HepG2 (cell line): ENCODE data around the gene TENM3. TPM values are rescaled to one million over a fixed set of nuclear protein-coding genes. Genes with fewer than 3 reads are reported as not detected.

Experiments
- ATAC-seq: fragments of 200-7000 bp; cut with Tn5 transposase; 3 replicates; pipeline ENCODE4 v1.9.1; 2020; ENCODE audit warnings: mild to moderate bottlenecking, moderate library complexity
- BruUV-seq: library from RNA; stranded (reverse); fragments of 400-500 nt; replicated peaks from 2 replicates; lab custom pipeline; 2021; lab: Mats Ljungman, UMichigan
- CTCF ChIA-PET: fragments of 300-600 bp; formaldehyde crosslinking; extraction: SDS; loops from one replicate; lab custom pipeline; 2021; ENCODE audit warnings: low total read pairs, inconsistent platforms, low intra/inter-chr PET ratio; lab: Yijun Ruan, JAX
- POLR2A ChIA-PET: fragments of 350-600 bp; sonication (Branson Sonifier 250); formaldehyde crosslinking; loops from one replicate; lab custom pipeline; 2020; ENCODE audit warnings: antibody characterized with exemption, inconsistent platforms; lab: Yijun Ruan, JAX
- DNase-seq: peaks from one replicate; pipeline ENCODE4 v3.0.0-alpha.2; 2015; ENCODE audit warnings: low spot score
- FAIRE-seq: peaks from 3 replicates; lab custom pipeline; 2011; peaks lifted over from hg19 to GRCh38; lab: Jason Lieb, UNC
- H2AFZ ChIP-seq: one replicate; pipeline ENCODE4 v1.6.1; 2011; ENCODE audit warnings: low read length, inconsistent platforms
- H3K27ac ChIP-seq: fragments of 300-600 bp; 3 replicates; pipeline ENCODE4 v1.8.0; 2011; ENCODE audit warnings: mixed run types, mild to moderate bottlenecking, mixed read lengths, low read length, inconsistent platforms; ENCODE audit not compliant: insufficient read depth; ENCODE audit errors: extremely low read length
- H3K27me3 ChIP-seq, 2 experiments: fragments of 200-600 bp in 1 of 2; 2 replicates in 1 of 2; 3 replicates in 1 of 2; pipeline versions ENCODE4 v1.6.0 to v1.8.0; 2011; ENCODE audit warnings: low read length in 2 of 2, mild to moderate bottlenecking in 2 of 2, moderate library complexity in 2 of 2, inconsistent platforms in 1 of 2; ENCODE audit not compliant: insufficient read depth in 2 of 2, control insufficient read depth in 1 of 2
- H3K36me3 ChIP-seq, 2 experiments: fragments of 200-600 bp in 1 of 2; replicated peaks in 1 of 2; 2 replicates in 1 of 2; 3 replicates in 1 of 2; pipeline versions ENCODE4 v1.5.1 to v1.8.0; 2011; ENCODE audit warnings: low read length in 2 of 2, inconsistent platforms in 1 of 2; ENCODE audit not compliant: insufficient read depth in 2 of 2, control insufficient read depth in 1 of 2
- H3K4me1 ChIP-seq: 2 replicates; pipeline ENCODE4 v1.5.1; 2012; ENCODE audit warnings: low read length, inconsistent platforms; ENCODE audit not compliant: insufficient read depth
- H3K4me2 ChIP-seq: 2 replicates; pipeline ENCODE4 v1.6.0; 2011; ENCODE audit warnings: low read depth, low read length, inconsistent platforms
- H3K4me3 ChIP-seq, 3 experiments: fragments of 200-600 bp in 1 of 3; sonication (generic), shearing (Covaris generic) in 1 of 3; replicated peaks in 1 of 3; 2 replicates each; pipeline ENCODE4 v1.5.1; 2011 to 2016; ENCODE audit warnings: low read length in 3 of 3, inconsistent platforms in 2 of 3, low read depth in 2 of 3, mild to moderate bottlenecking in 2 of 3, control low read depth in 1 of 3, mixed read lengths in 1 of 3; ENCODE audit not compliant: insufficient read depth in 1 of 3
- H3K79me2 ChIP-seq: one replicate; pipeline ENCODE4 v1.6.1; 2011; ENCODE audit warnings: low read length, inconsistent platforms; ENCODE audit not compliant: insufficient read depth
- H3K9ac ChIP-seq: 2 replicates; pipeline ENCODE4 v1.6.0; 2011; ENCODE audit warnings: mild to moderate bottlenecking, low read depth, low read length, inconsistent platforms; ENCODE audit not compliant: insufficient read depth
- H3K9me3 ChIP-seq: 2 replicates; pipeline ENCODE4 v1.5.1; 2012; ENCODE audit warnings: mild to moderate bottlenecking, low read length
- H4K20me1 ChIP-seq: 2 replicates; pipeline ENCODE4 v1.6.0; 2011; ENCODE audit warnings: inconsistent platforms, mild to moderate bottlenecking, low read length, moderate library complexity; ENCODE audit not compliant: insufficient read depth
- ARNT2 ChIP-seq: sonication (generic); formaldehyde crosslinking; IDR thresholded peaks from 2 replicates; pipeline ENCODE4 v1.8.0; 2022; ENCODE audit warnings: mild to moderate bottlenecking, low read depth, missing genetic modification reagents, moderate library complexity
- ATM ChIP-seq: fragments of 450-650 bp; IDR thresholded peaks from 2 replicates; pipeline ENCODE4 v1.7.1; 2017; ENCODE audit warnings: mild to moderate bottlenecking, borderline replicate concordance
- BHLHE40 ChIP-seq: IDR thresholded peaks from 2 replicates; pipeline ENCODE4 v1.6.1; 2011; ENCODE audit warnings: low read length, improper control_type of control experiment
- CENPBD1 ChIP-seq: sonication (generic); formaldehyde crosslinking; IDR thresholded peaks from 2 replicates; pipeline ENCODE4 v1.8.0; 2022; ENCODE audit warnings: missing genetic modification reagents, low read depth, mild to moderate bottlenecking, borderline replicate concordance
- HNRNPH1 ChIP-seq: fragments of 200-400 bp; formaldehyde crosslinking; optimal IDR thresholded peaks from 2 replicates; pipeline ENCODE3; 2017; ENCODE audit warnings: mild to moderate bottlenecking, low read depth, low read length
- MTA1 ChIP-seq: sonication (generic); formaldehyde crosslinking; IDR thresholded peaks from 2 replicates; pipeline ENCODE4 v1.4.0; 2020; ENCODE audit warnings: missing genetic modification reagents, mild to moderate bottlenecking, borderline replicate concordance
- NCOA2 ChIP-seq: sonication (generic); formaldehyde crosslinking; IDR thresholded peaks from 2 replicates; pipeline ENCODE4 v1.8.0; 2022; ENCODE audit warnings: inconsistent platforms
- SNAI1 ChIP-seq: sonication (generic); formaldehyde crosslinking; IDR thresholded peaks from 2 replicates; pipeline ENCODE4 v1.5.0; 2020; ENCODE audit warnings: mild to moderate bottlenecking, missing genetic modification reagents, borderline replicate concordance
- TAF1 ChIP-seq: sonication (generic); formaldehyde crosslinking; IDR thresholded peaks from 2 replicates; pipeline ENCODE4 v1.4.0; 2020; ENCODE audit warnings: missing genetic modification reagents
- ZBTB14 ChIP-seq: sonication (generic); formaldehyde crosslinking; IDR thresholded peaks from 2 replicates; pipeline ENCODE4 v1.4.0; 2020; ENCODE audit warnings: missing genetic modification reagents
- ZBTB43 ChIP-seq: sonication (generic); formaldehyde crosslinking; conservative IDR thresholded peaks from 2 replicates; pipeline ENCODE4 v1.4.0; 2020; ENCODE audit warnings: missing genetic modification reagents
- ZMYM4 ChIP-seq: sonication (generic); formaldehyde crosslinking; IDR thresholded peaks from 2 replicates; pipeline ENCODE4 v1.8.1; 2023; ENCODE audit warnings: mild to moderate bottlenecking, missing genetic modification reagents
- ZNF343 ChIP-seq: sonication (generic); formaldehyde crosslinking; IDR thresholded peaks from 2 replicates; pipeline ENCODE4 v1.4.0; 2020; ENCODE audit warnings: mild to moderate bottlenecking, missing genetic modification reagents
- ZNF441 ChIP-seq: sonication (generic); formaldehyde crosslinking; IDR thresholded peaks from 2 replicates; pipeline ENCODE4 v1.7.0; 2021; ENCODE audit warnings: missing genetic modification reagents, borderline replicate concordance
- ZNF446 ChIP-seq: sonication (generic); formaldehyde crosslinking; IDR thresholded peaks from 2 replicates; pipeline ENCODE4 v1.5.0; 2020; ENCODE audit warnings: mild to moderate bottlenecking, missing genetic modification reagents
- ZNF530 ChIP-seq: sonication (generic); formaldehyde crosslinking; IDR thresholded peaks from 2 replicates; pipeline ENCODE4 v1.5.0; 2020; ENCODE audit warnings: low read depth, mild to moderate bottlenecking, missing genetic modification reagents
- ZNF549 ChIP-seq: sonication (generic); formaldehyde crosslinking; IDR thresholded peaks from 2 replicates; pipeline ENCODE4 v1.5.0; 2020; ENCODE audit warnings: missing genetic modification reagents
- ZNF558 ChIP-seq: sonication (generic); formaldehyde crosslinking; IDR thresholded peaks from 2 replicates; pipeline ENCODE4 v1.9.0; 2022; ENCODE audit warnings: mild to moderate bottlenecking, missing genetic modification reagents, borderline replicate concordance
- ZNF7 ChIP-seq: IDR thresholded peaks from 2 replicates; pipeline ENCODE4 v1.6.1; 2016; ENCODE audit warnings: missing biosample characterization, missing genetic modification reagents
- WGBS: methylation state at CpG from one replicate; pipeline ENCODE4 v1.1.6; 2017; ENCODE audit warnings: low lambda C conversion rate; 5-methylcytosine and 5-hydroxymethylcytosine counted together
- in situ Hi-C: cut with HindIII; loops from 2 replicates; pipeline ENCODE4 v1.10.0; 2017; ENCODE audit warnings: low pct_unique_long_range_greater_than_20kb; ENCODE audit not compliant: extremely low pct_ligation_motif_present
- intact Hi-C: fragments of 100-400 bp; cut with micrococcal nuclease; formaldehyde crosslinking; loops from one replicate; pipeline ENCODE4 v1.10.0; 2022; ENCODE audit not compliant: unreplicated experiment
- polyA plus RNA-seq, 8 experiments: library from polyadenylated mRNA; depleted of rRNA in 3 of 8; stranded (reverse) in 7 of 8; unstranded in 1 of 8; fragments of >200 nt; fragmentation: Illumina TruSeq in 4 of 8; extraction: Trizol in 4 of 8; gene quantifications; 2 replicates each; pipeline versions ENCODE4 v1.2.1 to v1.2.3, GENCODE V29; 2011 to 2016; ENCODE audit warnings: low read depth in 4 of 8, missing spikeins in 1 of 8, mixed read lengths in 1 of 8; ENCODE audit not compliant: insufficient read depth in 1 of 8
- total RNA-seq, 5 experiments: library from RNA; depleted of rRNA; stranded (reverse); fragments of >200 nt; fragmentation: Illumina TruSeq; extraction: Trizol; gene quantifications; 2 replicates each; pipeline ENCODE4 v1.2.3, GENCODE V29; 2016; ENCODE audit warnings: low read depth in 1 of 5

Gene TENM3
- total and polyA plus RNA-seq, 2 of the 13 experiments (the other 11 are each of a cell fraction or from before 2014, with no cell fraction given): 0.04 TPM; not detected in 1

GRCh38 chr4:182822554-182822953 lies 579.4 kb downstream of the TENM3 start:
- Histone ChIP-seq H3K4me3 (no peak overlapping the region), H2AFZ (no peak overlapping the region), H4K20me1 (no peaks in the 10 kb centered on the region), H3K27ac (no peak overlapping the region), H3K36me3 (no peaks in the 10 kb centered on the region), H3K27me3 (peaks cover 0 to 2% of the 10 kb centered on the region in 2 experiments; a peak in 2 of 5 replicates), H3K4me1 (no peaks in the 10 kb centered on the region), H3K4me2 (no peak overlapping the region), H3K9ac (no peak overlapping the region), H3K9me3 (no peaks in the 10 kb centered on the region), H3K79me2 (no peaks in the 10 kb centered on the region)
- DNase-seq (no peak), FAIRE-seq (no peak), ATAC-seq (no peak)
- intact Hi-C loops: no loop called here
- POLR2A ChIA-PET: no interaction called here
- CTCF ChIA-PET: no interaction called here
- no TSS peak for BruUV-seq
- 64% methylated on average over 11 of the region's 11 CpGs for WGBS
- in situ Hi-C loops: loop anchor here (25.0 kb wide), 1 partner anchor 1260 kb away; no protein-coding TSS in a partner anchor
- no peak for TF ChIP-seq ZNF7 (CRISPR knock-in tag)
- no peak for TF ChIP-seq ZNF446
- no peak for TF ChIP-seq ZMYM4 (CRISPR knock-in tag)
- TF ChIP-seq ZNF549 (CRISPR knock-in tag): no peak
- TF ChIP-seq MTA1 (CRISPR knock-in tag): no peak
- TF ChIP-seq ZNF530: no peak
- TF ChIP-seq BHLHE40: no peak
- TF ChIP-seq TAF1: no peak
- TF ChIP-seq HNRNPH1: no peak
- no peak for TF ChIP-seq ATM
- no peak for TF ChIP-seq ZNF441
- no peak for TF ChIP-seq NCOA2 (CRISPR knock-in tag)
- no peak for TF ChIP-seq ZNF558 (CRISPR knock-in tag)
- TF ChIP-seq SNAI1 (CRISPR knock-in tag): no peak
- TF ChIP-seq ARNT2 (CRISPR knock-in tag): no peak
- TF ChIP-seq CENPBD1 (CRISPR knock-in tag): no peak
- TF ChIP-seq ZNF343 (CRISPR knock-in tag): no peak
- TF ChIP-seq ZBTB43 (CRISPR knock-in tag): no peak
- TF ChIP-seq ZBTB14: no peak
